GM03348 (cell line): Measurements from ENCODE around the gene CRYBG1.

Experiments used
- DNase-seq: peaks from one replicate; pipeline ENCODE4 v3.0.0; 2012; ENCODE audit warnings: low spot score

Gene CRYBG1

DNA sequence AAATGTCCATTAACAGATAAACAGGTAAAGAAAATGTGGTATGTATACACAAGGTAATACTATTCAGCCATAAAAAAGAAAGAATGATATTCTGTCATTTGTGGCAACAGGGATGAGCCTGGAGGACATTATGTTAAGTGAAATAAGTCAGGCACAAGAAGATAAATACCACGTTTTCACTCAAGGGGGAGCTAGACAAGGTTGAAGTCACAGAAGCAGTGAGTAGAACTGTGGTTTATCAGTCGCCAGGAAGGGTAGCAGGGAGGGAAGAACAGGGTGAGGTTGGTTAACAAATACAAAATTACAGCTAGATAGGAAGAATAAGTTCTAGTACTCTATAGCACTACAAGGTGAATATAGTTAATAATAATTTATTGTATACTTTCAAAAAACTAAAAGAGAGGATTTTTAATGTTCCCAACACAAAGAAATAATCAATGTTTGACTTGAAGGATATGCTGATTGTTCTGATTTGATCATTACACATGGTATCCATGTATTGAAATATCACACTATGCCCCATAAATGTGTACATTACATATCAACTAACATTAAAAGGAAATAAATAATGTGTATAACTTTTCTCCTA lies 247.7 kb downstream of the CRYBG1 start:
- DNase-seq = peak; percentile 44

DNA sequence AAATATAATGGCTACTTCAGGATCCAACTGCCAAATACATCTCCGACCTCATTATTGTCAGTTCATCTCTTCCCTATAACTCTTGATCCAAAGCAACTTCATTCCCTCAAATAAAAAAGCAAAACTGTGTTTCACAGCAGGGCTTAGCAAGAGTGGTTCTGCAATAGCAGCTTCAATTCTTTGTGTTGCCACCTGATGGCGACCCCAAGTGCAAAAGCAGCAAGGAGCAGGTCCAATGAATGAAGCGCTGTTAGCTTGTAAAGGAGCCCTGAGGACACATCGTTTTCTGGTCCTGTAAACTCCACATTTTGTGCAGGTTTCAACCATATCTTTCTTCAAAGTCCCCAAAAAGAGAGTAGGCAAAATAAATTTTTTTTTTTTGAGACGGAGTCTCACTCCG lies 249.2 kb downstream of the CRYBG1 start:
- DNase-seq = no peak

DNA sequence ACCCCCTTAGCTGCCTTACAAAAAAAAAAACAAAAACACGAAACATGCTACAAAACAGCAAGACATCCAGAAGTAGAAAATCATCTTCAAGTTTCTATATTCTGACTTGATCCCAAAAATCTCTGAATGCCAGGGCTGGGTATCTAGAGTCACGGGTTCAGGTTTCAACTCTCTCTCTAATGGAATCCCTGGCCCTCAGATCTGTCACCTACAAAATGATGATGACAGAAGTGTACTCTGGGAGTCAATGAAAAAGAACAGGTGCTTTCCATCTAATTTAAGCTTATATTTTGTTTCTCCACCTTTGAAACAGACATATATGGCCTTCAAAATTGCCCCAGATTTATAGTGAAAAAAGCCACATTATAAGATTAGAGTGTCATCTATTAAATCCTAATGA lies 250.5 kb downstream of the CRYBG1 start:
- no peak for DNase-seq

DNA sequence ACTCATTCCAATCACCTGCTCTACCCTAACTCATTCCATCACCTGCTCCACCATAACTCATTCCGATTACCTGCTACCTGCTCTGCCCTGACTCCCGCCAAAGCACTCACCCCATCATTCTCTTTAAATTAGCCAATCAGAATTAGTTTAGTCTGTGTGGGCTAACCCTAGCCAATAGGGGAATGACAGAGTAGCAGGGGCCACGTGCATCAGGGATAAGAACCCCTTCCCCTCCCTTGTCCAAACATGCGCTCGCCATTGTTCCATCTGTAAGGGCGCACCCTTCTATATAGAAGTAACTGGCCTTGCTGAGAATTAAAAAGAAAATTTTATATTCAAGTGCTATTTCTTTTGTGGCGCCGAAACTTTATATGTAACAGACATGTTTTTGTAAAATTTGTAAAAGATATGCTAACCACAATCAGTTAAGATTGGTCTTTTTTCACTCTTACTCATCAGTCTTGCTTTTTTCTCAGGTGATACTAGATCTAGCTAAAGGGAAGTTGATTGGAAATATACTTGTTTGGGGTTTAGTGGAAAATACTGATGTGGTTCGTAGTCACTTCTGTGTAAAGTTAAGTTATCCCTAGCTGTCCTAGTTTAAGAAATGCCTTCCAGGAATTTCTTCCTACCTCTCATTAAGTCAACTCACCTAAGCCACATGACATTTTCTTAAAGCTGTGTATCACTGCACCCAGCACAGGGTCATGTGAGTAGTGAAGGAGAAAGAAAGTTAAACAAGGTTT lies 252.3 kb downstream of the CRYBG1 start:
- DNase-seq = no peak

DNA sequence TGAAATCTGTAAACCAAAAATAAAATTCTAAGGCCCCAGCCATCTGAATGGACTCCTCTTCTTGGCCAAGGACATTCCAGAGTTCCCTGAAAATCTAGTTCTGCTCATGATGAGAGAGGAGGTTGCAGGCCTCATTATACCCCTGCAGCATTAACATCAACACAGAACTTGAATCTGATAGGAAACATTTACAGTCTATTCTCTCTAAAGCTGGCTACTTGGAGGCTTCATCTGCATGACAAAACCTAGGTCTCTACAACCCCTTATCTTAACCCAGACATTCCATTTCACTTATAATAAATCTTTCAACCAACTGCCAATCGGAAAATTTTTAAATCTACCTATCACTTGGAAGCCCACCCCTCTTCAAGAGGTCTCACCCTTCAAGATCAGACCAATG lies 253.1 kb downstream of the CRYBG1 start:
- DNase-seq = no peak

DNA sequence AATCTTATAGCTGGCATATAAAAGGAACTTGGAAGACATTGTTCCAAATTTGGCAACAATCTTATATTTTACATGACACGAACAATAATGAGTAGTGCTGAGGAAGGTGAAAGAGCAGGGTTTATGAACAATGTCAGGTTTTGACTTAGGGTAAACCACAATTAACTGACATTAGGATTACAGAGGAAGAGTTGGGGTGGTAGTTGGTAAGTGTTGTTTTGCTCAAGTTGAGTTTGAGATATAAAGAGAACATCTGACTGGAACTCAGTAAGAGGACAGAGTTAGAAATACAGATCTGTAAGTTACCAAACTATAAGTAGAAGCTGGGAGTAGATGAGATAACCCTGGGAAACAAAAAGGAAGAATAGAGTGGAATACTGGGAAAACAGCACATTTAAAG lies 253.6 kb downstream of the CRYBG1 start:
- no peak for DNase-seq

DNA sequence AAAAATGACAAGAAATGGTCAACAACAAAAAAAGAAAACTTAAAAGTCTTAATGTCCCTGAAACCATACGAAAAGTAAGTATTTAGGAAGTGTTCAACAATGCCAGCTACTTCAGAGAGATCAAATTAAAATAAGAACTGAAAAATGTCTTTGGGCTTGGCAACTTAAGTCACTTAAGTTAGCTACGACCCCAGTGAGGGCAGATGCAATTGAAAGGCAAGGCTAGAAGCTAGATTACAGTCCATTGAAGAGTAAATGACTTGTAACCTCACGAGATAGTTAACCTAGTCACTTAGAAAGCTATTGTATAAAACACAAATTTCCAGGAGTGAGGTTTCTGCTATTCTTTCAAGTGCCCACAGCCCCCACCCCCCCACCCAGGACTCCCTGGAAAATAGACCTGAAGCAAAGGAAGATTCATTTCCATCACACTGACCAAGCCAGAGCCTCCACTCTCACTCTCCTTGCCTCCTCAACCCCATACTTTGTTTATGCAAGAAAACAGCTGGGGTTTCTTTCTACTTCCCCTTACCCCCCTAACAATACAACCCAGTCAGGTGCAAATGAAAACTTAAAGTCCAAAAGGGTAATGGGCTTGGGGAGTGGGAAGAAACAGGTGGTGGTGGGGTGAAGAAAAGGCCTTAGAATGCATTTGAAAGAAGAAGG lies 254.2 kb downstream of the CRYBG1 start:
- DNase-seq = no peak

DNA sequence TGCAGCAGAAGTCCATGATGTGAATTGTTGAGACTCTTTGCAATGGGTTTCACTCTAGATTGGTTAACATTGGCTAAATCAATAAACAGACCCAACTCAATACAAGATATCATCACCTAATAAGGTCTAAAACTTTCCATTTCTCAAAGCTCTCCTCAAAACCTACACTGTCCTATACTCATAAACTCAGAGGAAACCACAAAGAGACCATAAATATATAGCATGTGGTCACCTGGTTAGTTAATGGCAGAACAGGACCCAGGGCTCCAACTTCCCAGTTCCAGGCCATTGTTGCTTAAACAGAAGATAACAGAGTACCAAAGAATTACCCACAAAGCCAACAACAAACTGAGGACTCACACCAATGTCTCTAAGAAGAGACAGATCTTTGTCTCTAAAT lies 256.8 kb downstream of the CRYBG1 start:
- no peak for DNase-seq

DNA sequence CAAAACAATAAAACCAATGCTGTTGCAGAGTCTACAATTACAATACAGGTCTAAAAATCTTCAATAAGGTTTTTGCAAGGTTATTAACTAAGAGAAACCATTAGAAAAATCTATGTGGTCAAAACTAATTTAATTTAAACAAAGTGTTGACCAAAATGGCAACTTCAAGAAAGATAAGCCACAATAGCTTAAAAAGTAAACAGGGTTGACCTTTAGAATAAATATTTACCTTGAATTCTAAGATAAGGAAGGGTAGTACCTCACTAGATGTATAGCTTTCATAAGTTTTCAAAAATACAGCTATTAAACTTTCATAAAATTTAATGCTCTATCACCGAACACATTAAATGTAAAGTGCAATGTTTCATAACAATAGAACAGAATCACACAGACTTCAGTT lies 257.3 kb downstream of the CRYBG1 start:
- DNase-seq = no peak

DNA sequence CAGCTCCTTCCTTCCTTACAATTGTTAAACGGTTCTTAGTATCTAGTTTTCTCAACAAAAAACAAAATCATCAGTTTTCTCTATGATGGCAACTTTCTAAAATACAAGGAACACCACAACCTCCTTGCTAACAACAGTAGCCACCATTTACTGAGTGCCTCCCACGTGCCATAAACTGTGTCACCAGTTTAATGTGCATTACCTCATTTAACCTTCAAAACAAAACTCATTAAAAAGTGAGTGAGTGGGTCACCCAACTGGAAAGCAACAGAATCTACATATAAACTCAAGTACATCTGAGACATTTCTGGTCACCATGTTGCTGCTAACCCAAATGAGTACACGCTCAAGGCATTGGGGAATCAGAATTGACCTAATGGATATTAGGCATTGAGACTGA lies 257.8 kb downstream of the CRYBG1 start:
- DNase-seq = no peak

DNA sequence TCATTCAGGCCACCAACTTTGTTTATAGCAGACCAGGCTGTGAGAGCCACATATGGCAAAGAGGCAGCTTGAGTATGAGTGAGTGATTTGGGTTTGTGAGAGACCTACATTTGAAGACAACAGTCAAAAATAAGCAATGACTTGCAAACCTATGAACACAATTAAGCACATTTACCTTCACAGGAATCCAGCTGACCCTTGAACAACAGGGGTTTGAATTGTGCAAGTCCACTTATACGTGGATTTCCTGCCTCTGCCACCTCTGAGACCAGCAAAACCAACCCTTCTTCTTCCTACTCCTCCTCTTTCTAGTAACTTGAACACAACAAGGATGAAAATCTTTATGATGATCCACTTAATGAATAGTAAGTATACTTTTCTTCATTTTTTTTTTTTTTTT lies 258.7 kb downstream of the CRYBG1 start:
- no peak for DNase-seq

DNA sequence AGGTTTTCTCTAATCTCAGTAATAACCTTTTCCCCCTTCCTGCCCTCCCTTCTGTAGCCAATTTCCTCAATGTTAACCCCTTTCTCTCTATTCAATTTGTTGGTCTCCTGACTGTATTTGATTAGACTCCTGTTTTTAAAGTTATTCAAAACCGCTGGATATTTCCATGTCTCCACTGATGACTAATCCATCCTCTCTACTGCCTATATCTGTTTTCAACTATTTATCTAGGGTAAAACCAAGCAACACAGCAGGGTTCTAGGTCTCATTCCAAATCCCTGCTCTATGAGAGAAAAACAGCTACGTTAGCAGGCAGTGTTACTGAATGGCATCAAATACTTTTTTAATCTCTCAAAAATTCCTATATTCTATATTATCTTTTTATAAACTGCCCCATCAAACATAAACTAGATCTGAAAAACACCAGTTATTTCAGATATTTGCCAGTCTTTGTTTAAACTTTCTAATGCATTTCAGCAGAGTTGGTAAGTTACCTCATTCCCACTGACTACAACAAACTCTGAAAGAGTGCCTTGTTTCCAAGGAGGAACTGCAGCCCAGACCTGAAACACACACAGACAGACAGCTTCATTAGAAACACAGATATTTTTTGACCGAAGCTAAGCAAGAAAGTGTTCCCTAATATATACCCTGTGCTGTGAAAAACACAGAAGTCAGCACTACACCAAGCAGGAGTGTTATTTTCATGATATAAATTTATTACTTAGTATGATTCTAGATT lies 260.6 kb downstream of the CRYBG1 start:
- no peak for DNase-seq
